Myocyte (in vitro differentiated cells): ENCODE results near the gene GCK. TPM values are rescaled to one million over a fixed set of nuclear protein-coding genes. Genes with fewer than 3 reads are reported as not detected.
A peak's percentile ranks its signal among the peaks of the same experiment; 100 is the strongest.

Experiments
- DNase-seq: peaks from one replicate; pipeline ENCODE4 v3.0.0-alpha.2; 2012; ENCODE audit warnings: low read depth
- total RNA-seq: library from RNA; depleted of rRNA; stranded (reverse); fragments of >200 nt; gene quantifications from 2 replicates; pipeline ENCODE4 v1.2.3, GENCODE V29; 2014

Gene GCK
- total RNA-seq, 1 donor from 2014 or later = 0.13 TPM

DNA sequence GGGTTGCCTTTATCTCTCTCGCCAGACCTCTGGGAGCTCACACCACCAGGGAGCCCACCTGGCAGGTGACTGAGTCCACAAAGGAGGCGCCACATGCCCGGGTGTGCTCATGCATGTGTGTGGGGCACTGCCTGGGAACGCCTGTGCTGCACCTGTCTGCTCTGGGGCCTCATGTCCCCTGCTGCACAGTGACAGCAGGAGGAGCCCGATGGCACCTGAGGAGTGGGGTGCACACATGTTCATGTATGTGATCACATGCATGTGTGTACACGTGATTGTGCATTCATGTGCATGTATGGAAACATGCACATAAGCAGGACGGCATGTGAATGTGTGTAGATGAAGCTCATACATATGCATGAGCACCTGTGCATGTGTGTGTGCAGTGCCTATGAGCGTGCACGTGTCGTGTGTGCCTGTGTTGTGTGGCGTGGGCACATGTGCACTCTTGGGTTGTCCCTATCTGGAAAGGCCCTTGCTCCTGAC is 33.6 kb upstream of the GCK start:
- no peak for DNase-seq

DNA sequence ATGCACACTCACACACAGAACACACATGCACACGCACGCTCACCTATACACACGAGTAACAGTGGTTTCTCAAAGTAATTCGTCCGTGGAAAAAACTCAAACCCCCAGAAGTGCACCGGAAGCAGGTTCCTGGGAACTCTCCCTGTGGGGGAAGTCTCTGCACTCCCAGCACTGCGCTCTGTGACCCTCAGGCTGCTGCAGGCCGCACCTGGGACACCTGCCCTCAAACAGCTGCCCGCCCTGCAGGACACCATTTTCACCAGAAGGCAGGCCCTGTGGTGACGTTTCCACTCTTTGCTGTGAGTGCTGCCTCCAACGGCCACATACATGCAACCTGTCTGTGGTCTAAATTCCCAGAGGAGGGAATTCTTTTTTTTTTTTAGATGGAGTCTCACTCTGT is 32.8 kb upstream of the GCK start:
- DNase-seq = no peak

DNA sequence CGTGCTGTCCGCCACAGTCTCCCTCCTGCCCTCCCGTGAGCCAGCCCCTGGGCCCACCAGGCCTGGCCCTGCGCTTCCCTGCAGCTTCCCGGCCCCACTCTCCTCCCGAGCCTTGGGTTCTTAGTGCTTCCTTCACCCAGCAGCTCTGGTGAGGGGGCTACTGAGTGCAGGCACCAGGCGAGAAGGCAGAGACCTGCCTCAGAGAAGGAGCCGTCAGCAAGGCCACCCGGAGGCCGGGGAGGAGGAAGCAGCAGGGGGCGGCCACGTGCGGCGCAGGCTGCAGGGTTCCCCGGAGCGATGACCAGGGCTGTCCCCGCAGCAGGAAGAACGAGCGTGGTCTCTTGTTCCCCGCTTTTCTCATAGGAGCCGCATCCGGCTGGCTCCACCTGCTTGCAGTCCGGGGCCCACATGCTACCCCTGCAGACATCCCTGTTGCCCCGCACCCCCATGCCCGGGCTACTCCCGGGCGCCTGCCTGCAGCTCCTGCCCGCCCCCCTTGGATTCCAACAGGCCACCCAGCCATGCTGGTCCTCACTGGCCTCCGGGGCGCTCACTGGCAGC is 32.1 kb upstream of the GCK start:
- no peak for DNase-seq

DNA sequence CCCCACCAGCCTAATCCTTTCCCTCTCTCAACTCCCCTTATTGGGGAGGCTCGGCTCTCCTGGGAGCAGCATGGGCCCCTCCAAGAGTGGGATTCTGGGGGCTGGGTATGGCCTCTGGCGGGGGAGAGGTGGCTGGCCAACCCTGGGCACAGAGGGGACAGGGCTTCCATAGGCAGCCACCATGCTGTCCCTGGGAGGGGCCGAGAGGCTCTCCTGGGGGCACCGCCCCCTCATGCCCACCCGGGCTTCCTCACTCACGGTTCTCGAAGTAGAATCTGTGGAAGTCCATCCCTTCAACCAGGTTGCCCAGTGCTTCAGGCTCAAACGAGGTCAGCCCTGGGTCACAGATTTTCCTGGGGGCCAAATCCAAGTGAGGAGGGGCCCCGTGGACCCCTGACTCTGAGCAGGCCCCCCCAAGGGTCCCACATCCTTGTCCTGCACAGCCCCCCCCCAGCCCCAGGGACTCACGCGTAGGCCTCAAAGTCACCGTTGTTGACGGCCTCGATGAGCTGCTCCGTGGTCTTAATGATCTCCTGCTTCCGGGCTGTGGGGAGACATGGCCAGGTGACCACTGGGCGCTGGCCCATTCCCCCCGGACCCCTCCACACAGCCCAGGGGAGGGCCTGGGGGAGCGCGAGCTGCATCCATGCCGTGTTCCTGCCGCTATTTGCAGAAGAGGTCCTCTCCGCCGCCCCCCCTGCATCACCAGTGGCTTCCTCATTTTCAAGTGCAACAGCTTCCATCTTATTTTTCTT is 31.3 kb upstream of the GCK start:
- no peak for DNase-seq

DNA sequence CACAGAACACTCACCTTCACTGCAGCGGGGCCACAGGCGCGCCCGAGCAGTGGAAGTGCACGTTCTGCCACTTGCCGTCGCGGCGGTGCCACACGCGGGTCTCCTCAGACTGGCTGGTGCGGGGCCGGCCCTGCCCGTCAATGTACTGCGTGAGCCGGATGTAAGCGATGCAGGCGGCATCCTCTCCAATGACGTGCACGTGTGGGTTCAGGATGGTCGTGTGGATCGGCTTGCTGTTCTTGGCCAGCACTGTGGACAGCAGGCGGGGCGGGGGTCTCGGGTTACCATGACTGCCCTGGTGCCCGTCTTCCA is 30.8 kb upstream of the GCK start:
- DNase-seq = no peak

DNA sequence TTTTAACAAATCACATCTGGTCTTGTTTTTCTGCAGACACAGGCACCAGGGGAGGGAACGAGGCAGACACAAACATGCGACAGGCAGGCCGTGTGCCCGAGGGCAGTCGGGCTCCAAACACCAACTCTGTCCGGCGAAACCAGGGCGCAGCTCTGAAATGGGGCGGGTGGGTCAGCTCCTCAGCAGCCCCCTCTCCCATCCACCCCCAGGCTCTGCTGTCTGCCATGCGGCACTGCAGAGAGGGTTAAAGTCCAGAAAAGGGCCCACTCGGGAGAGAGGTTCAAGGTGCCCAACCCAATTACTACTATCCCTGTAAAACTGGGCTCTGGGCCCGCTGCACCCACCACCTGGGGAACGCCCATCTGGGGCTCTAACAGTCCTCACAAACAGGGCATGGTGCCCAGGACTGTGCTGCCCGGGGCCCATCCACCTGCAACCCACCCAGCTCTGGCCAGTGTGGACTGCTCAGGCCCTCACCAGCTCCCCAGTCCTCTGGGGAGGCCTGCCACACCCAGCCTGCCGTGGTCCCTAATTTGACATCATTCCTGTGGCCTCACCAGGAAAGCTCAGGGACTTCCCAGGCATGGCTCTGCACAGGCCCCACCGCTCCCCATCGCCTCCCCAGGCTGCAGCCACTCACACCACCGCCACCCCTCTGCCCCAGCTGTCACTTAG is 30.3 kb upstream of the GCK start:
- peak; percentile 9 for DNase-seq

DNA sequence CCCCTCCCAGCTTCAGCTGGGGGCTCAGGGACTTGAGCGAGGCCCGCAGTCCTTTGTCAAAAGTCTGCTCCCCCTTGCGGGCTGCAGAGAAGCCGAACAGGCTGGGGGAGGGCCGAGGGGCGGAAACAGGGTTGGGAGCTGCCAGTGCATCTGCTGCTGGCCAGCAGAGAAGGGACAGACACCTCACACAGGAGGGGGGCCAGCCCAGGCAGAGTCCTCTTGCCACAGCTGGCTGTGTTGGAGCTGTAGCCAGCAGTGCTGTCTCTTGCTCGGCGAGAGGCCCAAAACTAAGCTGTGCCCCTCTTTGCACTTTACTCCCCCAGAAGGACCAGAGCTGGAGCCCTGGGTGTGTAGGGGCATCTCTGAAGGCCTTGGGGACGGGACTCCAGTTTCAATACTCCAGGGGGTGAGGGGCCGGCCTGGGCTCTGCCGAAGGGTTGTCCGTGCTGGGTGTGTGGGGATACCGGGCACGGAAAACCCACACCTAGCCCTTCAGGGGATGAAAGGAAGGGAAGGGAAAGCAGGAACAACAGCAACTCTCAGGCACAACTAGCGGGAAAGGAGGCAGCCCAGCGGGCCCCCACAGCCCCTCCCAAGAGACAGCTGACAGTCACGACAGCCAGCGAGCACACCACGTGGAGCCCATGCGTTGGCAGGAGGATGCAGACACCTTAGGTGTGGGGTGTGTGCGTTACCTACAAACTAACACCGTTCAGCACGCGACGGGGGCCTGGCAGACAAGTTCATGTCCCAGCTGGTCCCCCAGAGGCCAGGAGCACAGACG is 29.4 kb upstream of the GCK start:
- no peak for DNase-seq

DNA sequence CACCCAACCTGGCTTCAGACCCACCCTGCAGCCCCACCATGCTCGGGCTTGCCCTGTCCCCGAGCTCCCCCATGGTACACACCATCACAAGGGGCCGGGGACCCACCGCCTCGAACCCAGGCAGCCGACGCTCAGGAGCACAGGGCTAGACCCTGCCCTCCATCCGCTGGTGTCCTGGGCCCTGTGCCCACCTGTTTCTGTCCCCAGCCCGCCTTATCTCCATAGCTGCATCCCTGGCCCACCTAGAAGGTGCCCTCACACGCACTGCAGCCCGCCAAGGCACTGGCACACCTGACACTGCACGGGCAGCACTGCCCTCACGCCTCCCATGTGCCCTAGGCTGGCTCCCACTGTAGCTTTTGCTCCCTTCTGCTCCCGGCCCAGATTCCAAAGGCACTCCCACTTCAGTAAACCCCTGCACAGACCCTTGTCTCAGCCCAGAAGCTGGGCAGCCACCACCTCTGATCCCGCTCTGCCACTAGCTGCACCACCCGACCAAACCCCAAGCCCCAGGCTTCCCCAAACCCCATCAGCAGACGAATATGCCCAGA is 28.7 kb upstream of the GCK start:
- no peak for DNase-seq

DNA sequence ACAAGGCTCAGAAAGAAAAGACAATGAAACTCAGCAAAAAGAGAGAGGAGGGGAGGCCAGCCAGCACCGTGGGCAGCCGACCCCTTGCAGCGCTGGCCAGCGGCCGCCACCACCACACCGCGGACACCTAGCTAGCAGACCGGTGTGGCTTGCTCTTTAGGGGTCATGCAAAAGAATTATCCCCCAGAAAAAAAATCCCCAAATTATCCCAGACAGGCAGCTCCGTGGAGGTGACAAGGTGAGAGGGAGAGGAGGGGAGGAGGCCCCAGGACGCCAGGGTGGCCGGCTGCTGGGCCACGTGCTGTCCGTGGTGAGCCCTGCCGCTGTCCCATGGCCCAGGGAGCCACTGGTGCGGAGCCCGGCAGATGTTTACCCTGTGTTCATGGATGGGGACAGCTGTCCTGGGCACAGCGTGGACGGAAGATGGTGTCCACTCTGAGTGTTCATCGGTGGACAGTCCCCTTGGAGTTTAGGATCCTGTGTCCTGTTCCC is 28.0 kb upstream of the GCK start:
- peak; percentile 19 for DNase-seq

DNA sequence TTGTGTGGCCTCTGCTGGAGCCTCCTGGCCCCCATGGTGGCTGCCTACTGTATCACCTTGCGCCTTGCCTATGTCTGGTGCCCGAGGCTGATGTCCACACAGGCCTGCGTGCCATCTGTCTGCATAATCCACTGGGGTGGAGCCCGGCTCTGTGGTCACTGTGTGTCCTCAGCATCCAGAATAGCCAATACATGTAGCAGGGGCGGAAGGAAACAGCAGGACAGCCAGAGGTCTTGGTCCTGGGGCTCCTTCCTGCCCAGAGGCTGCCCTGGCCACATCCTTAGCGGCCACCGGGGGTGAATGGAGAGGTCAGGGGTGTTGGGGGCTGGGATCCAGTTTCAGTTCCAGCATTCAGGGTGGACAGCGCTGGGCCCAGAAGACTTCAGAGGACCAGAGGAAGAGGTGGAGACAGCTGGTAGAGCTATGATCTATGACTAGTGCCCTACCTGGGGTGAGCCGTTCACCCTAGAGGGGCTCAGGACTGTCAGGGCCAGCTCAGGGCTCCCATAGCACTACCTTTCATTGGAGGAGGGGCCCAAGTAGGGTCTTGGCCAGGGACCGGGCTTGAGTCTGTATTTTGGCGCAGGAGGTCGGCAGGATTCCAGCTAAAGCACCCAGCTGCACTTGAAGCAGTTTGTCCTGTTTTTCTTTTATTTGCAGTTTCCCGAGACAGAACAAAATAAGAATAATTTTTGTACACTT is 27.4 kb upstream of the GCK start:
- DNase-seq = peak; percentile 94

DNA sequence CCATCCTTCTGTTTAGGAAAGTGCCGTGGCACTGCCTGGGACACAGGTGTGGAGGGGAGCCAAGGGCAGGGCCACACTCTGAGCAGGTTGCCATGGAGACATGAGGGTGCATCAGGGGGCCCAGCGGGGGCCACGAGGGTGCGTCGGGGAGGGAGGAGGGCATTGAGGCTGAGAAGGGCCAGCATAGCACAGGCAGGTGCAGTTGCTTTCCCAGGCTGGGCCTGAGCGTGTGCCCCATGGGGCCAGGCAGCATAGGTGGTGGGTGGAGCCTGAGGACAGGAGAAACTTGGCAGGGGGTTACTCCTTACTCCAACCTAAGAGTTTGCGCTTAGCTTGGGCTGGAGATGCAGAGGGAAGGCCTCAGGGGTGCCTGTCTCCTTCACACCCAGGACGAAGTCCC is 26.8 kb upstream of the GCK start:
- DNase-seq = no peak

DNA sequence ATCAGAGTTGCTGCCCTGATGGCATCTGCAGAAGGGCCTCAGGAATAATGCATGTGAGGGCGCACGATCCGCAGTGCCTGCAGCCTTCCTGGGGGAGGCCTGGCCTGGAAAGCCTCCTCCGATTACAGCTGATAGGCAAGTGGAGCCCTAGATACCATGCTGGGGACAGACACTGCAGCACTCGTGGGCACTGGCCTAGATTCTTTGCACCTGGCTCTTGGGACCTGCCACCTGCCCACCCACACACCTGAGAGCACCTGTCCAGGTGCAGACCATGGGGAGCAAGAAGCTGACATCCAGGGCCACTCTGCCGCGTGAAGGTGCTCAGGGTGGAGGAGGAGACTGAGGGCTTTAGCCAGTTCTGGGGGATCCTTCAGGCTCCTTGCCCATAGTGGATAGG is 26.3 kb upstream of the GCK start:
- DNase-seq = no peak

DNA sequence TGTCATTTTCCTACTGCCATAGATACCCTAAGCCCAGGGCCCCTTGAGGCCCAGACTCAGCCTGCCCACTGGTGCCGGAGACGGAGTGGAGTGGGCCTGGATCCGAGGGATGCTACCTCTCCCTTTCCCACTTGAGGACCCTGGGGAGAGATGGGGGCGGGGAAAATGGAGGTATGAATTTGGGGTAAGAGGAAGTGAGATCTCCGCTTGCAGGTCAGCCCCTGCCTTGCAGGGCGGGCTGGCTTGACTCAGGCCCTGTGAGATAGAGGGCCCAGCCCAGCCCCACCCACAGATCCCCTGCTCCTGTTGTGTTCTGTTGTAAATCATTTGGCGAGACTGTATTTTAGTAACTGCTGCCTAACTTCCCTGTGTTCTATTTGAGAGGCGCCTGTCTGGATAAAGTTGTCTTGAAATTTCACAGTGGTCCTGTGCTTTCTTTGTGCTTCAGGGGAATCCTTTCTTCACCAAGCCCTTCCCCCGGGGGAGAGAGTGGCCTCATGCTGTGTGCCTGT is 24.7 kb upstream of the GCK start:
- peak; percentile 9 for DNase-seq

DNA sequence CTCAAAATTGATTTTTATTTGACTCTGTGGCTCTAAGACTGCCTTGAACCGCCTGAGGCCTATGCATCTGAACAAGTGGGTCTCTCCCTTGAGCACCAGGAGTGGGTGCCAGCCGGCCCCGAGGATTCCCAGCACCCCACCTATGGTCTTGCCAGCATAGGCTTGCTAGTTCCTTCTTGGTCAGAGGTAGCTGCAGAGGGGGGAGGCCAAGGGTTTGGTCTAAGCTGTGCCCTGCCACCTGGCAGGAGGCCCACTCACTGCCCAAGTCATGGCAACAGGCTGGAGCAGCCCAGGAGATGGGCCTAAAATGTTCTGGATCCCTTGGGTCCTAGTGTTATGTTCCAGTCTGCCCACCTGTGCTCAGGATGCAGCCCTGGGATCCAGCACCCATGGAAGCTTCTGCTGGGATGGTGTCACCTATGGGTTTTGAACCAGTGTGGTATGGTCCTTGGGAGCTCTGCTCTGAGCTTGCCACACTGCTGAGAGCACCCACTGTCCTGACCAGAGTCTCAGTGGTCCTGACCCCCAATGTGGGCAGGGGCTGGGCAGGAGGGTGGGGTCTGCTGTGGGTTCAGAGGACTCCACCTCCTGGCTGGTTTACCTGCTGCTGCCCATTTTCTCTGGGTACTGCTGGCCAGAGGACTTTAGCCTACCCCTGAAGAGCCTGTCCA is 24.1 kb upstream of the GCK start:
- DNase-seq = no peak

DNA sequence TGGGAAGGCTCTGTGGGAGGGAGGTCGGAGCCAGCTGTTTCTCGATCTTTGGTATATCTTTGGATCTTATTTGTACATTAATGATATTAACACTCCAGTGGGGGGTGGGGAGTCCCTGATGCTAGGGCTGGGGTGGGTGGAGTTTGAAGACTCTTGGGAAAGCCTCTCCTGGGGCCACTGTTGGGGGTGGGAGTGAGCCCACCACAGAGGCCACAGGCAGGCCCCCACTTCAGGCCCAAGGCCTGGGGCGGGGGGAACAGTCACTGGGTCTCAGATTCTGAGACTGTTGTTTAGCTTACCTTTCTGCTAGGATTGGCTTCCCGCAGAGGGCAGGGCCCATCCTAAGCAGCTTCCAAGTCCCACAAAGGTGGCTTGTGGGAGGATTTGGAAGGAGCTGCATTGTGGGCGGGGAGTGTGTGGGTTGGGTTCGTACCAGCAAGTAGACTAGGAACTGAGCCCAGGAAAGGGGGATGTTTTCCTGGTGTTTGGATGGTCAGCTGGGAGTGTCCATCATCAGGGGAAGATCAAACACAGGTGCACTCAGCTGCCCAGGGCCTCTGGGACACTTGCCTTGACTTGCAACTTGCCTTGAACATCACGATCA is 23.4 kb upstream of the GCK start:
- DNase-seq = peak; percentile 99

DNA sequence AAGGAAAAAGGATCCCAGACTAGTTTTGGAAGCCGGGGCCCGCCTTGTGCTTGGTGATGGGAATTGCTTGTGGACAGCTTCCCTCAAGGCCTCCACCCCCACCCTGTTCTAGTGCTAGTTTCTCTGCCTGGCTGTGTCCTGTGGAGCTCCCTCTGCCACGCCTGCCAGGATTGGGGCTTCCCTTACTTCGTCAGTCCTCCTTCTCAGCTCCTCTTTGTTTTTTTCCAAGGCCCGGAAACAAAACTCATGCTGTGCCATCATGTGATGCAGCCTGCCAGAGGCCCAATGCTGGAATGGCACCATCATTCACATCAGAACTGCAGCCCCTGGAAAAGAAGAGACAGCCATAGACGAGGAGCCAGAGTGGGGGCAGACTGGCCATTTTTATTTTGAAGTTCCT is 22.8 kb upstream of the GCK start:
- DNase-seq = peak; percentile 24

DNA sequence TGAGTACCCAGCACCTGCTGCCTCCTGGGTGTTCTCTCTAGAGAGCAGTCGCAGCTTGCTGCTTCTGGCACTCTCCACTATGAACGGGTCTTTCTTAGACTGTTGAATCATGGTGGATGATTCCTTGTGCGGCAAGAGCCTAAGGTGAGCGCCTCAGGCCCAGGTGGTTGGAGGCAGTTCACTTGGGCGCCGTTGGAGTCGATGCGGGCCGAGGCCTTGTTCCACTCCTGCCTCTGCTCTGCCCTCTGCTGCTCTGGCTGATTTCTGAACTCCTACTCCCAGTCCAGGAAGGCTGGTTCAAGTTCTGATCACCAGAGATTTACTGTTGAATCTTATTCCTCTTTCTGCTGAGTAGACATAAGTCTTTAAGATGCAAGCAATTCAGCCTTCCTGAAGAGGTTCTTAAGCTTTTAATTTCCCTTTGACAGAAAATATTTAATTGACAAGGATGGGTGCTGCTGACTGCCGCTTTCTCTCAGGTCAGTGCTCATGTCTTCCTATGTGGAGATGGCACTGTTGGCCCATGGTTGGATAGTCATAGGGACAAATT is 22.0 kb upstream of the GCK start:
- DNase-seq = no peak

DNA sequence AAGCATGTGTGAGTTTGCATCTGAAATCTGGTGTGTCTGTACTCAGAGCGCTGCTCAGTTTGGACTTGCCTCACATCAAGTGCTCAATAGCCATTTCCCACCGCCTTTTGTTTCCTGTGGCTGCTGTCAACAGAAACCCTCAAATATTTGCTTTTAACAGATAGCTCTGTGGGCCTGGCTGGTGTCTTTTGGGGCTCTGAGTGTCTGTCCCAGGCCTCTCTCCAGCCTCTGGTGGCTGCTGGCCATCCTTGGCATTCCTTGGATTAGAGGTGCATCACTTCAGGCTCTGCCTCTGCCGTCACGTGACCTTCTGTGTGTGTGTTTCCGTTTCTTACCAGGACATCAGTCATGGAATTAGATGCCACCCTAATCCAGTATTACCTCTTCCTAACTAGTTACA is 20.9 kb upstream of the GCK start:
- DNase-seq = no peak

DNA sequence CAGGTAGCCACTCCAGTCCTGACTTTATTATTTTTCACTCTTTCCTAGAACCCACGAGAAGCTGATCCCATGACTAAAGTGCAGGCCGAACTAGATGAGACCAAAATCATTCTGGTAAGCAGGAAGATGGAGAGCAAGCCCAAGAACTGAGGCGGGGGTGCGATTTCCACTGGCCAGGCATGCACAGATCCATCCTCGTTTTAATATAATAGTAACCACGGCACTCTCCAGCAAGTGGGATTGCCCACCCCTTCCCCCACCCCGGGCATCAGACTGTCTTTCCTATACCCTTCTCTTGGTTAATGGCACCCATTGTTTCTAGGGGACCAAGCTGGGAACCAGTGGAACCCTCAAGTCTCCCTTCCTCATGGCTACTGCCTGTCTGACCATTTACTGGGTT is 18.8 kb upstream of the GCK start:
- no peak for DNase-seq
